Hematopoietic multipotent progenitor cell treated with erythropoietin and hydrocortisone succinate and interleukin-3 and kit ligand, for 4 days (in vitro differentiated cells): Measurements from ENCODE around the gene ZNF827.

Experiments
- DNase-seq: peaks from one replicate; pipeline ENCODE4 v3.0.0-alpha.2; 2015

The ZNF827 gene

GRCh38 chr4:145931403-145931802 is 7.2 kb downstream of the ZNF827 start:
- no peak for DNase-seq

- DNase-seq, result no peak
Observed at GRCh38 chr4:145930592-145930991, 8.0 kb downstream of the ZNF827 start.

- DNase-seq, result no peak
Observed at GRCh38 chr4:145929415-145930178, 9.0 kb downstream of the ZNF827 start.

GRCh38 chr4:145928748-145929147 is 9.9 kb downstream of the ZNF827 start:
- DNase-seq, result no peak

- peak; percentile 19 for DNase-seq
Observed at GRCh38 chr4:145927030-145927429, 11.6 kb downstream of the ZNF827 start.

- no peak for DNase-seq
Observed at GRCh38 chr4:145921231-145921630, 17.4 kb downstream of the ZNF827 start.

- DNase-seq, result no peak
Observed at GRCh38 chr4:145920205-145920604, 18.4 kb downstream of the ZNF827 start.

GRCh38 chr4:145912376-145912775 is 26.2 kb downstream of the ZNF827 start:
- no peak for DNase-seq

GRCh38 chr4:145909773-145910172 is 28.9 kb downstream of the ZNF827 start:
- DNase-seq, result no peak

- peak; percentile 37 for DNase-seq
Observed at GRCh38 chr4:145909281-145909715, 29.3 kb downstream of the ZNF827 start.

GRCh38 chr4:145907812-145908211 is 30.8 kb downstream of the ZNF827 start:
- no peak for DNase-seq

GRCh38 chr4:145907390-145907789 is 31.2 kb downstream of the ZNF827 start:
- DNase-seq, result no peak

- DNase-seq, result no peak
Observed at GRCh38 chr4:145904413-145905177, 34.0 kb downstream of the ZNF827 start.

GRCh38 chr4:145902522-145902921 is 36.1 kb downstream of the ZNF827 start:
- no peak for DNase-seq

- no peak for DNase-seq
Observed at GRCh38 chr4:145899886-145900460, 38.6 kb downstream of the ZNF827 start.

GRCh38 chr4:145898926-145899531 is 39.6 kb downstream of the ZNF827 start:
- no peak for DNase-seq

- no peak for DNase-seq
Observed at GRCh38 chr4:145898466-145898865, 40.2 kb downstream of the ZNF827 start.

GRCh38 chr4:145895056-145895455 is 43.6 kb downstream of the ZNF827 start:
- DNase-seq, result no peak

- DNase-seq, result no peak
Observed at GRCh38 chr4:145891958-145892357, 46.7 kb downstream of the ZNF827 start.

- no peak for DNase-seq
Observed at GRCh38 chr4:145890689-145891088, 47.9 kb downstream of the ZNF827 start.

- DNase-seq, result no peak
Observed at GRCh38 chr4:145888393-145888792, 50.2 kb downstream of the ZNF827 start.

GRCh38 chr4:145887241-145887991 is 51.2 kb downstream of the ZNF827 start:
- peak; percentile 20 for DNase-seq

- peak; percentile 49 for DNase-seq
Observed at GRCh38 chr4:145886871-145887240, 51.8 kb downstream of the ZNF827 start.
